ENCODE results near the gene RIPK4. TPM values are rescaled to one million over a fixed set of nuclear protein-coding genes. Genes with fewer than 3 reads are reported as not detected.
"Not testable (repeated sequence)": the region's sequence is repeated elsewhere in the genome, so short reads cannot be mapped to it uniquely, and the experiment has no call there.

RIPK4 gene
- total RNA-seq, 1 donor from 2014 or later: 9.4 TPM

DNA sequence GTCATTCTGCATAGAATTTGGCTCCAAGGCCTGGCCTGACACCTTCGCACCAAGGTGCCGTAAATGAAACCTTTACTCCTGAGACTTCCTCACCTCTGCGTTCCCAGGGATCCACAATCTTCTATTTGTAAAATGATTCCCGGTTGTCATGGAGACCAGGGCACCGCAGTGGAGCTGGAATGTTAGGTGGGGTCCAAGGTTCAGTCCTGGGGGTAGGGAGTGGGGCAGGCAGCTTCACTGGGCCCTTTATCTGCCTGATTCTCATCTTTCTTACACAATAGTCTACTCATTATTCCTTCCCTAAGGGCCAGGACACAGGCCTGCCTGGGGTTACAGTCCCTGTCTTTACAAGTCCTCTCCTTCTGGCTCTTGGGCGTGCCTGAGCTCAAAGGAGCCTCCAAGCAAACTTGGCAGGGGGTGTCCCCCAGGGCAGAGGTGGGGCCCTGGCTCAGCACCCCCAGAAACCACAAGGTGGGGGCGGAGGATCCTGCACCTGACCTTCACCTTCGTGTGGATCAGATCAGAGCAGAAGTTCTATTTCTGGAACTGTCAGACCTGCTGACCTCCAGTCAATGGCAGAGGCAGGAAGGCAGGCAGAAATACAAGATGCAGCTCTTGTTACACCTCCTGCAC lies 51.1 kb downstream of the RIPK4 start:
- peak; percentile 53 for DNase-seq (ENCODE audit: low spot score)

DNA sequence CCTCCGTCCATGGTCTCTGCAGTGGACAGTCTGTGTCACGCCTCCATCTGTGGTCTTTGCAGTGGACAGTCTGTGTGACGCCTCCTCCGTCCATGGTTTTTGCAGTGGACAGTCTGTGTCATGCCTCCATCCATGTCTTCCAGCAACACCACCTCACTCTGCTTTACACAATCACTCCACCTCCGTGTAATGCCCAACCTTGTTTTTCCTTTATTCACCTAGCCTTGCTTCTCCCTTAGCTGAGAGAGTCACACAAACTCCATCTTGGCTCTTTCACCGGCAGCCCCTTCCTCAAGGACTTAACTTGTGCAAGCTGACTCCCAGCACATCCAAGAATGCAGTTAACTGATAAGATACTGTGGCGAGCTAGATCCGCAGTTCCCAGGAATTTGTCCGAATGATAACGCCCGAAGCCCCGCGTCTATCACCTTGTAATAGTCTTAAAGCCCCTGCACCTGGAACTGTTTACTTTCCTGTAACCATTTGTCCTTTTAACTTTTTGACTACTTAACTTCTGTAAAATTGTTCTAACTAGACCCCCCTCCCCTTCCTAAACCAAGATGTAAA lies 52.5 kb downstream of the RIPK4 start:
- not testable (repeated sequence) for DNase-seq (ENCODE audit: low spot score)

GRCh38 chr21:41713495-41714281 lies 53.2 kb downstream of the RIPK4 start:
- DNase-seq (ENCODE audit: low spot score): no peak

DNA sequence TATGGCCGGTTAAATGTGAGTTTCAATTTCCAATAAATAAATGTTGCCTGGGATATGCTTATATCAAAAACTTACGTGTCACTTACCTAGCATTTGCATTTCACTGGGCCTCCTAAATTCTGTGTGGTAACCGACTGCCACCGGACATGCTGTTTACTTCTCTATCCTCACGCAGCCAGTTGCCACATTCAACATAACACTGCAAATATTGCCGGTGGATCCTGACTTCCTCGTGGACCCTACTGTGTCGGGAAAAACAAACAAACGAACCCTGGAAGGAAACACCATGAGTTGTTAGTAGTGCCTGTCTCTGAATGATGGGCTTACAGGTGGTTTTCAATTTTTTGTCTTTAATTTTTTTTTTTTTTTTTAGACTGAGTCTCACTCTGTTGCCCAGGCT lies 54.1 kb downstream of the RIPK4 start:
- DNase-seq (ENCODE audit: low spot score): no peak

DNA sequence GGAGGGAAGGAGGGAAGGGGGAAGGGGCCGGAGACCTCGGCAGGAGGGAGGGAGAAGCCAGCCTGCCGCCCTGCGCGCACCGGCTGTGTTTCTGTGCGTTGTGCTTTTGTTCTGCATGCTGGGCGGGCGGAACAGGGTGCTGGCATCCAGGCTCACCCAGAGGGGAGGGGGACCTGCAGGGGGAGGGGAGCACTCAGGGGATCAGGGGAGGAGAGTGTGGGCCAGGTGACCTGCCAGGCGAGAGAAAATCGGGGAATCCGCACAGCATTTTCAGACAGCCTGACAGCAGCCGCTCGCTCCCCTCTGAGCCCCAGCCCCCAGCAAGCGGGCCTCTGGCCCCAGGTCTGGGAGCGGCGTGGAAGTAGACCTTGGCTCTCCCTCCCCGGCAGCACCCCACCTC lies 54.7 kb downstream of the RIPK4 start:
- no peak for DNase-seq (ENCODE audit: low spot score)

DNA sequence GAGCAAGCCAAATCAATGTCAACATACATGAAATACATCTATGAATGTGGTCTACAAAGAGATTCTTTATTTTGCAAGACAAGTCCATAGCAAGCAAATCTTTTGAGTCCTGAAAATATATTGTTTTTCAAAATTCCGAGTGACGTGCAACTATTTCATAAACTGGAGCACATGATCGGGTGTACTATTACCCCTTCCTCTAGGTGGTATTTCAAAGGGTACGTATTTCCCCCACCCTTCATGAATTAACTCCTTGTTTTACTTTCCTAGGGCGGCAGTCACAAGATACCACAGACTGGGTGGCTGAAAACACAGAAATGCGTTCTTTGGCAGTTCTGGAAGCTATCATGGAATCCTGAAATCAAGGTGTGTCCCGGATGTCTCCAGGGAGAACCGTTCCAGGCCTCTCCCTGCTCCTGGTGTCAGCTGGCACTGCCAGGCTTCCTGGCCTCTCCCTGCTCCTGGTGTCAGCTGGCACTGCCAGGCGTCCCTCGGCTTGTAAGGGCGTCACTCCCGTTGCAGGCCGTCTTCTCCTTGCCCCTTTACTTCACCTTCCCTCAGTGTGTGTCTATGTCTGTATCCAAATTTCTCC lies 55.3 kb downstream of the RIPK4 start:
- no peak for DNase-seq (ENCODE audit: low spot score)

GRCh38 chr21:41710823-41711160 lies 56.1 kb downstream of the RIPK4 start:
- no peak for DNase-seq (ENCODE audit: low spot score)

DNA sequence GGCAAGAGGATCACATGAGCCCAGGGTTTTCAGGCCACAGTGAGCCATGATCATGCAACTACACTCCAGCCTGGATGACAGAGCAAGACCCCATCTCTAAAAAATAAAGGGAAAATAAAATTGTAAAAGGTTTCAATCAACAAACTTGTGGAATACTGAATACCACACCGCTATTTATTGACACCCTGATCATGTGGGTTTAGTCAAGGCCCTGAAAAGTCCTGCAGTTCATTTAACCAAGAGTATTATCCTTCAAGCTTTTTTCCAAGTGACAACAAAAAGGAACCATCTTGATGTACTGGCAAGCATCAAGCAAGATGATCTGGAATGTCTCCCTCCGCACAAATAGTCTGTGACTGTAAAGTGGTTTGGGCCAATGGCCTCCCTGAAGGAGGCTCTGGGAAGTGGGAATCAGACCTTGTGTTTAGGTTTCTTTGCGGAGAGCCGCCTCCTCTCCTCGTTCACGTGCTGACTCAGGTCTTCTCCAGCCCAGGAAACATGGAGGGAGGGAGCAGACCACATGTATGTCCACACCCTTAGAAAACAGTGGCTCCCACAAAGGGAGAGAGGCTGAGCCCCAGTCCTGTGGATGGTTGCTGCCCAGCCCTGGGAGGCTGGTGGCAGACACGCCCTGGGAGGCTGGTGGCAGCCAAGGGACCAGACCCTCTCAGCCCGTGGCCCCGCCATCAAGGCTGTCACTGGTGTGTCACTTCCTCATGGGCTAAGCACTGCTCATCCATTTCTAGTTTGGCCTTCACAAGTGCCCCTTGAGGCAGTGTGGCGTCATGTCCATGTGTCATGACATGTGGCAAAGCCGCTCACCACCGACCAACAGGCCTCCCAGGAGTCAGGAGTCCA lies 56.7 kb downstream of the RIPK4 start:
- DNase-seq (ENCODE audit: low spot score): no peak

- no peak for DNase-seq (ENCODE audit: low spot score)
Observed at GRCh38 chr21:41709166-41709565, 57.7 kb downstream of the RIPK4 start.

- DNase-seq (ENCODE audit: low spot score): no peak
Observed at GRCh38 chr21:41707960-41708330, 58.9 kb downstream of the RIPK4 start.

GRCh38 chr21:41707231-41707959 lies 59.5 kb downstream of the RIPK4 start:
- DNase-seq (ENCODE audit: low spot score): no peak

DNA sequence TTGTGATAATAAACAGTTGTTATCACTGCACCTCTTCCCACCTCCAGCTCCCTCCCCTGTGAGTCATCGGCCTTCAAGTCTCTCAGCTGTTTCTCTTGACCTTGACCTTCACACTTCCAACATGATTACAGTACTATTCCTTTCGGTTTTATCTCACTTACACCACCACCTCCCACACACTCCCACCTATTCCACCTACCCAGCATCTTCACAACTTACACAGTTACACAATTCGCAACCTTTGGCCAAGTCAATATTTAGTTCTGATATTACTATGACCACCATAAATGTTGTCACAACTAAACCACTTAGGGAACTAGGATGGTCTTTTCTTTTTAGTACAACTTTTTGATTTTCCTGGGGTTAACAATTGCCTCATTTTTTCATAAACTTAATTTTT lies 60.2 kb downstream of the RIPK4 start:
- DNase-seq (ENCODE audit: low spot score): no peak

GRCh38 chr21:41706263-41706639 lies 60.6 kb downstream of the RIPK4 start:
- DNase-seq (ENCODE audit: low spot score): no peak

DNA sequence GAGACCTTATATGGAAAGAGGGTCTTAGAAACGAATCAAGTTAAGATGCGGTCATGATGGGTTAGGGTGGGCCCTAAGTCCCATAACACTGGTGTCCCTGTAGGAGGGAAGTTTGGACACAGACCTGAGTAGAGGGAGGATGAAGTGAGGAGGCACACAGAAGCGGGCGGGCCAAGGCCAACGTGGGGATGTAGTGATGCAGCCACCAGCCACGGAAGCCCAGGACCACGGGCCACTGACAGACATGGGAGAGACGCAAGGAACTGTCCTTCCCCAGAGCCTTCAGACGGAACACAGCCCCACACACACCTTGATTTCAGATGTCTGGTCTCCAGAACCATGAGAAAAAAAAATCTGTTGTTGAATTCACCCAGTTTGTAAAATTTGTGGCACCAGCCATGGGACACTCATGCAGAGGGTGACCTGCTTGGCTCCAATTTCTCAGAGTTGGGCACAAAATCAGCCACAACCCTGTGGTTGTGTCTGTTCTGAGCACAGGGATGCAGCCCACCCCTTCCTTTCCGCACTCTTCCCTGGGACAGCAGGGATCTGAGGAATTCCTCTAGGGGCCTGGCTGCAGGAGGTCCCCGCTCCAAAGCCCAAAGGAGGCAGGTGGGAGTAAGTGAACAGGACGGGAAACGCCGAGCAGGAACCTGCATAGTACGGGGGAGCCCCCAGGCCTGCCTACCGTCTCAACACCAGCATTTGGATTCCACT lies 61.1 kb downstream of the RIPK4 start:
- DNase-seq (ENCODE audit: low spot score): no peak

GRCh38 chr21:41703857-41704501 lies 62.9 kb downstream of the RIPK4 start:
- DNase-seq (ENCODE audit: low spot score): no peak

DNA sequence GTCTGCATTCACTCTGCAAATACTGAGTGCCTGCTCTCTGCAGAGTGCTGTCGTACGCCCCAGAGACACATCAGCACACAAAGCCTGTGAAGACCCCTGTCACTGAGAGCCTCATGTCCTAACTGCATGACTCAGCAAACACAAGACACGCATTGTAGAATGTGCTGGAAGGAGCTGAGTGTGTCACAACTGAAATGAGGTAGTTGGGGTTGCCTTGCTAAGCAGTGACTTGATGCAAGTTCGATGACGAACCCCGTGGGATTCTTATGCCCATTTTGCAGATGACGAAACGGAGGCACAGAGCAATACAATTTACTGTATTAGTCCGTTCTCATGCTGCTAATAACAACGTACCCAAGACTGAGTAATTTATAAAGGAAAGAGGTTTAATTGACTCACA lies 65.1 kb downstream of the RIPK4 start:
- no peak for DNase-seq (ENCODE audit: low spot score)

GRCh38 chr21:41699311-41699710 lies 67.5 kb downstream of the RIPK4 start:
- DNase-seq (ENCODE audit: low spot score): no peak

GRCh38 chr21:41698071-41698470 lies 68.8 kb downstream of the RIPK4 start:
- DNase-seq (ENCODE audit: low spot score): no peak

DNA sequence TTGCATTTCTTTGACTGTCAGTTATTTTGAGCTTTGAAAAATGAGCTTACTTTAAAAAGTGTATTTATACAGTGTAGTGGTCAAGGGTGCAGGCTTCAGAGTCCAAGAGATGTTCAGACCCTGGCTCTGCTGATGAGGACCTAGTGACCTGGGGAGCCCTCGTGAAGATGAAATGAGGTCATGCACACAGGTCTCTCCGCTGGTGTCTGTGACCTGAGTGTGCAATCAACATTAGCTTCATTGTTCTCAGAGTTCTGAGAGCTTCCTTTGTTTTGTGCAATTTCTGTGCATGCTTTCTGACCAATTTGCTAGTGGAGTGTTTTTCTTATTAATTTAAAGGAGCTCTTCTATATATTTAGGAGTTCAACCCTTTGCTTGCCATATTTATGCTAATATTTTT lies 71.3 kb downstream of the RIPK4 start:
- DNase-seq (ENCODE audit: low spot score): no peak

GRCh38 chr21:41694042-41694441 lies 72.8 kb downstream of the RIPK4 start:
- not testable (repeated sequence) for DNase-seq (ENCODE audit: low spot score)

Data from umbilical cord (tissue), 2 donors.